Measurements from ENCODE around the gene WTAP. TPM values are rescaled to one million over a fixed set of nuclear protein-coding genes. Genes with fewer than 3 reads are reported as not detected.

Gene WTAP
- total RNA-seq, 1 experiment from 2014 or later = 138 TPM

GRCh38 chr6:159789377-159790148, 62.3 kb downstream of the WTAP start, which contains the start of gene TCP1:
TSS of gene TCP1 (minus strand) at chr6:159789602. CDS start at chr6:159789468, 134 bp downstream.
- peak; percentile 99 for DNase-seq
- H3K4ac ChIP-seq (ENCODE audit: low read depth, low read length) = no peak within 1 kb of the TSS; the same call in 1 of the 2 replicates
- no peak within 1 kb of the TSS for H2BK20ac ChIP-seq (ENCODE audit: low read depth, low read length, poor library complexity, severe bottlenecking)
- no peaks in the 10 kb centered on the region for H3K27me3 Mint-ChIP-seq (ENCODE audit: low read depth)
- peaks cover 38% of the 10 kb centered on the region in 2 experiments for H3K4me1 Mint-ChIP-seq
- H3K79me2 ChIP-seq (ENCODE audit: insufficient read depth, low read length) = peaks cover 12% of the 10 kb centered on the region; the same call in 1 of the 2 replicates
- no peak within 1 kb of the TSS for H2AFZ ChIP-seq (ENCODE audit: low read length)
- H3K27ac Mint-ChIP-seq = peak within 1 kb of the TSS; percentile 99 to 100 (median 99)
- TF ChIP-seq CTCF (conservative IDR thresholded peaks at IDR 0.05) = no peak
- H2BK12ac ChIP-seq (ENCODE audit: insufficient read length, low read depth, low read length) = no peak within 1 kb of the TSS
- peak within 1 kb of the TSS; percentile 70 for H3K27ac ChIP-seq (ENCODE audit: insufficient read length, low read depth, low read length)
- no peak within 1 kb of the TSS for H2AK5ac ChIP-seq (ENCODE audit: insufficient read length, low read length)
- peak within 1 kb of the TSS; percentile 83 for H3K18ac ChIP-seq (ENCODE audit: insufficient read length, low read depth, low read length)
- H3K4me3 Mint-ChIP-seq = peak within 1 kb of the TSS; percentile 95 to 99
- peaks cover 59 to 79% (median 76%) of the 10 kb centered on the region in 3 experiments for H3K36me3 Mint-ChIP-seq (ENCODE audit: insufficient read depth in 1 of 3, low read depth in 3 of 3)
- H4K8ac ChIP-seq (replicated peaks; ENCODE audit: insufficient read length, low read depth, low read length) = no peak within 1 kb of the TSS
- H3K14ac ChIP-seq (ENCODE audit: insufficient read depth, low read length) = peak within 1 kb of the TSS; percentile 77
- H4K5ac ChIP-seq (ENCODE audit: insufficient read length, low read depth, low read length) = no peak within 1 kb of the TSS
- H3T11ph ChIP-seq (ENCODE audit: low read length) = no peak within 1 kb of the TSS
- no peak within 1 kb of the TSS for H4K91ac ChIP-seq (ENCODE audit: insufficient read length, low read depth, low read length)
- H3K23me2 ChIP-seq (ENCODE audit: insufficient read length, low read depth, low read length, poor library complexity, severe bottlenecking) = peaks cover 13% of the 10 kb centered on the region
- H3K27me3 ChIP-seq (ENCODE audit: insufficient read depth, low read length) = no peaks in the 10 kb centered on the region
- peak within 1 kb of the TSS; percentile 87 for H3K4me2 ChIP-seq (ENCODE audit: insufficient read depth, insufficient read length, low read length)
- no CpG with 5 or more reads among the region's 64 CpGs for WGBS (ENCODE audit: extremely low coverage, insufficient read length, low lambda C conversion rate)
- no peaks in the 10 kb centered on the region for H3K79me1 ChIP-seq (ENCODE audit: insufficient read depth, low read depth, low read length, poor library complexity, severe bottlenecking)
- no peak within 1 kb of the TSS for H2BK15ac ChIP-seq (ENCODE audit: low read depth, low read length)
- no peaks in the 10 kb centered on the region for H3K9me3 ChIP-seq (ENCODE audit: control insufficient read depth, low read depth, low read length)
- H3K9ac ChIP-seq (ENCODE audit: extremely low read depth, insufficient read length, low read length) = peak within 1 kb of the TSS; percentile 96
- H3K23ac ChIP-seq (ENCODE audit: insufficient read length, low read depth, low read length) = no peak within 1 kb of the TSS
- no peaks in the 10 kb centered on the region for H3K4me1 ChIP-seq (ENCODE audit: insufficient read depth, low read length)
- peak within 1 kb of the TSS; percentile 64 for H2BK120ac ChIP-seq (ENCODE audit: low read depth, low read length, poor library complexity, severe bottlenecking)
- H2BK5ac ChIP-seq (ENCODE audit: insufficient read length, low read length) = peak within 1 kb of the TSS; percentile 85
- no peak within 1 kb of the TSS for H3K56ac ChIP-seq (ENCODE audit: insufficient read length, low read depth, low read length)
- no peaks in the 10 kb centered on the region for H4K20me1 ChIP-seq (ENCODE audit: control insufficient read depth, insufficient read depth, insufficient read length)
- H3K9me3 Mint-ChIP-seq = no peaks in the 10 kb centered on the region

Data from H9 (cell line).